ENCODE measurements around the gene KRTAP19-6.

DNA sequence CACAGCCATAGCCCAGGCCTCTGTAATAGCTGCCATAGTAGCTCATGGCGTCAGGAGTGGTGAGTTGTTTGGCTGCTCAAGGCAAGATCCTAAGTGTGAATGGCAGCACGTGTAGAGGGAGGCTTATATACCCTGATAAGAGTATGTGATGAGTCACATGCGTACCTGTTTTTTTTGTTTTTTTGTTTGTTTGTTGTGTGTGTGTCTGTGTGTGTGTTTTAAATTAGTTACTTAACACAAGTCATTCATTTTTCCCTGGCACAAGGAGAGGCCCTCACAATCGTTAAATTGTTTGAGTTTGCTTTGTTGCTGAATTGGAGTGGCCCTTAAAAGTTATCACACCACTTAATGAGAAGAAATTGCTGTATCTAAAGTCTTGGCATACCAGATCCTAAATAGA is 44.6 kb downstream of the KRTAP19-6 start, which contains the start of gene KRTAP19-4:
- TF ChIP-seq CHD1 (IDR thresholded peaks at IDR 0.05; ENCODE audit: low read depth, low read length) (no peak), JUNB (IDR thresholded peaks at IDR 0.05) (no peak), POLR2A (IDR thresholded peaks at IDR 0.05; ENCODE audit: low read depth, low read length) (no peak), RB1 (IDR thresholded peaks at IDR 0.05; ENCODE audit: borderline replicate concordance) (no peak), MYC (IDR thresholded peaks at IDR 0.05; ENCODE audit: insufficient read depth, insufficient read length, insufficient replicate concordance, low read length, severe bottlenecking) (no peak)
- TF ChIP-seq, protein P1, sequence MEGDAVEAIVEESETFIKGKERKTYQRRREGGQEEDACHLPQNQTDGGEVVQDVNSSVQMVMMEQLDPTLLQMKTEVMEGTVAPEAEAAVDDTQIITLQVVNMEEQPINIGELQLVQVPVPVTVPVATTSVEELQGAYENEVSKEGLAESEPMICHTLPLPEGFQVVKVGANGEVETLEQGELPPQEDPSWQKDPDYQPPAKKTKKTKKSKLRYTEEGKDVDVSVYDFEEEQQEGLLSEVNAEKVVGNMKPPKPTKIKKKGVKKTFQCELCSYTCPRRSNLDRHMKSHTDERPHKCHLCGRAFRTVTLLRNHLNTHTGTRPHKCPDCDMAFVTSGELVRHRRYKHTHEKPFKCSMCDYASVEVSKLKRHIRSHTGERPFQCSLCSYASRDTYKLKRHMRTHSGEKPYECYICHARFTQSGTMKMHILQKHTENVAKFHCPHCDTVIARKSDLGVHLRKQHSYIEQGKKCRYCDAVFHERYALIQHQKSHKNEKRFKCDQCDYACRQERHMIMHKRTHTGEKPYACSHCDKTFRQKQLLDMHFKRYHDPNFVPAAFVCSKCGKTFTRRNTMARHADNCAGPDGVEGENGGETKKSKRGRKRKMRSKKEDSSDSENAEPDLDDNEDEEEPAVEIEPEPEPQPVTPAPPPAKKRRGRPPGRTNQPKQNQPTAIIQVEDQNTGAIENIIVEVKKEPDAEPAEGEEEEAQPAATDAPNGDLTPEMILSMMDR (IDR thresholded peaks at IDR 0.05 in 2 of 3, conservative IDR thresholded peaks at IDR 0.05 in 1 of 3; ENCODE audit: control insufficient read depth in 2 of 3, extremely low read depth in 1 of 3, insufficient read depth in 1 of 3, low read depth in 3 of 3, low read length in 3 of 3), result no peak

Data from GM12878 (cell line).